Psoas muscle (tissue), 8 donors: ENCODE measurements around the gene CEP85L. TPM values are rescaled to one million over a fixed set of nuclear protein-coding genes. Genes with fewer than 3 reads are reported as not detected.

Experiments
- ATAC-seq, 4 donors: fragments of 200-7000 bp; cut with Tn5 transposase; one replicate each; pipeline ENCODE4 v1.9.1; 2020; ENCODE audit warnings: moderate library complexity in 3 of 4, mild to moderate bottlenecking in 2 of 4
- DNase-seq, 2 donors: peaks; one replicate each; pipeline ENCODE4 v3.0.0-alpha.2; 2020
- H3K27ac ChIP-seq: fragments of 200-600 bp; one replicate; pipeline ENCODE4 v1.8.0; 2022
- H3K27me3 ChIP-seq, 3 donors: fragments of 200-600 bp in 1 of 3; one replicate each; pipeline versions ENCODE4 v1.6.1 to v1.8.0; 2013 to 2022; ENCODE audit warnings: low read length in 2 of 3, mild to moderate bottlenecking in 2 of 3, moderate library complexity in 1 of 3; ENCODE audit not compliant: insufficient read depth in 3 of 3
- H3K36me3 ChIP-seq, 2 donors: fragments of 200-600 bp in 1 of 2; one replicate each; pipeline versions ENCODE4 v1.6.1 to v1.8.0; 2013 to 2022; ENCODE audit warnings: low read depth in 1 of 2, mild to moderate bottlenecking in 1 of 2, moderate library complexity in 1 of 2; ENCODE audit not compliant: insufficient read depth in 1 of 2
- H3K4me1 ChIP-seq: fragments of 200-600 bp; one replicate; pipeline ENCODE4 v1.8.0; 2022
- H3K4me3 ChIP-seq: fragments of 200-600 bp; one replicate; pipeline ENCODE4 v1.8.0; 2022; ENCODE audit warnings: mild to moderate bottlenecking
- H3K9me3 ChIP-seq: fragments of 200-600 bp; one replicate; pipeline ENCODE4 v1.8.0; 2022
- CTCF ChIP-seq: fragments of 200-600 bp; IDR thresholded peaks from one replicate; pipeline ENCODE4 v1.8.0; 2022; ENCODE audit warnings: antibody characterized with exemption
- WGBS, 3 donors: extraction: QIAGEN DNeasy Blood & Tissue Kit; methylation state at CpG; one replicate each; pipeline versions ENCODE4 v1.1.6 to v1.1.7; 2013; 5-methylcytosine and 5-hydroxymethylcytosine counted together
- intact Hi-C, 2 donors: fragments of 100-400 bp; cut with DNase I; formaldehyde crosslinking; loops; one replicate each; pipeline versions ENCODE4 v1.11.0 to v1.14.2; 2022
- polyA plus RNA-seq, 3 donors: library from polyadenylated mRNA; stranded (reverse); fragments of 200-250 nt; gene quantifications; one replicate each; pipeline ENCODE4 v1.2.3, GENCODE V29; 2013
- total RNA-seq, 4 donors: library from RNA; stranded (reverse); fragmentation: NEBNext Ultra II Directional in 2 of 4; extraction: Animal tissue kit (Norgen Biotek cat#: 25700) in 2 of 4; gene quantifications; one replicate each; pipeline versions ENCODE4 v1.2.1 to v1.2.4, GENCODE V29; 2021 to 2023
- donor health status: healthy with polysubstance abuse.
- donor health status: DM: no; HTN: no; CAD: no; lungs with moderate emphysema.
- donor health status: Bipolar disorder and iron deficiency.
- donor health status: healthy.
- donor health status: DM: yes; HTN: yes; CAD: no.
- donor health status: DM: no; HTN: no; CAD: no.
- donor health status: DM: no; HTN: no; CAD: no.
- donor health status: DM: yes; HTN: yes; CAD: no.

The CEP85L gene
- total and polyA plus RNA-seq, 7 donors = 2.3 to 25.1 (median 18.9) TPM

GRCh38 chr6:118627724-118628123 is 23.7 kb downstream of the CEP85L start:
- intact Hi-C loops = no loop called here
- ATAC-seq = no peak

GRCh38 chr6:118625833-118626232 is 25.6 kb downstream of the CEP85L start:
- ATAC-seq (no peak), DNase-seq (no peak)
- WGBS, 3 donors = 97 to 99% (median 98%) methylated on average over 4 of the region's 4 CpGs
- Histone ChIP-seq H3K4me1 (peaks cover 60% of the 10 kb centered on the region), H3K9me3 (no peaks in the 10 kb centered on the region), H3K27me3 (no peaks in the 10 kb centered on the region), H3K36me3 (no peaks in the 10 kb centered on the region), H3K27ac (no peak overlapping the region), H3K4me3 (no peak overlapping the region)
- no peak for TF ChIP-seq CTCF
- intact Hi-C loops = no loop called here

More at GRCh38 chr6:118627724-118628123, 23.7 kb downstream of the CEP85L start:
- Histone ChIP-seq H3K36me3 (peaks cover 0 to 10% of the 10 kb centered on the region in 2 donors), H3K27ac (peak overlapping the region; percentile 13), H3K27me3 (no peaks in the 10 kb centered on the region), H3K4me3 (no peak overlapping the region), H3K4me1 (peaks cover 41% of the 10 kb centered on the region), H3K9me3 (no peaks in the 10 kb centered on the region)
- TF ChIP-seq CTCF = no peak
- 73 to 97% (median 93%) methylated on average over 3 of the region's 3 CpGs for WGBS, 3 donors
- DNase-seq = no peak

GRCh38 chr6:118621799-118622470 is 29.5 kb downstream of the CEP85L start:
- Histone ChIP-seq H3K36me3 (no peaks in the 10 kb centered on the region), H3K4me3 (no peak overlapping the region), H3K27me3 (no peaks in the 10 kb centered on the region), H3K4me1 (peaks cover 67% of the 10 kb centered on the region), H3K27ac (peak overlapping the region; percentile 46), H3K9me3 (no peaks in the 10 kb centered on the region)
- intact Hi-C loops = no loop called here
- no peak for ATAC-seq
- 52 to 77% (median 57%) methylated on average over 7 of the region's 7 CpGs for WGBS, 3 donors
- no peak for DNase-seq
- no peak for TF ChIP-seq CTCF

GRCh38 chr6:118620202-118620601 is 31.2 kb downstream of the CEP85L start:
- WGBS, 3 donors = 84 to 97% (median 86%) methylated on average over 4 of the region's 4 CpGs
- intact Hi-C loops = no loop called here
- H3K27ac ChIP-seq = peak overlapping the region; percentile 33

More at GRCh38 chr6:118620202-118620601, 31.2 kb downstream of the CEP85L start:
- no peak for ATAC-seq
- no peak for DNase-seq
- Histone ChIP-seq H3K9me3 (no peaks in the 10 kb centered on the region), H3K4me1 (peaks cover 70% of the 10 kb centered on the region), H3K27me3 (no peaks in the 10 kb centered on the region), H3K4me3 (no peak overlapping the region), H3K36me3 (no peaks in the 10 kb centered on the region)
- TF ChIP-seq CTCF = no peak
